ENCODE data around the gene CUBN.

GRCh38 chr10:17092986-17093803 is 36.4 kb downstream of the CUBN start:
- TF ChIP-seq CTCF (tag by site-specific recombination; IDR thresholded peaks at IDR 0.05) (no peak), ZNF48 (tag by site-specific recombination; IDR thresholded peaks at IDR 0.05) (no peak), ZNF677 (tag by site-specific recombination; IDR thresholded peaks at IDR 0.05) (no peak), ZNF513 (tag by site-specific recombination; IDR thresholded peaks at IDR 0.05) (no peak), YY1 (tag by site-specific recombination; IDR thresholded peaks at IDR 0.05) (no peak), REST (tag by site-specific recombination; IDR thresholded peaks at IDR 0.05) (no peak)
